RKO (cell line): ENCODE data around the gene MYOCD.

ENCODE experiments used
- DNase-seq: peaks from one replicate; pipeline ENCODE4 v3.0.0-alpha.2; 2016; ENCODE audit warnings: low spot score

MYOCD gene

DNA sequence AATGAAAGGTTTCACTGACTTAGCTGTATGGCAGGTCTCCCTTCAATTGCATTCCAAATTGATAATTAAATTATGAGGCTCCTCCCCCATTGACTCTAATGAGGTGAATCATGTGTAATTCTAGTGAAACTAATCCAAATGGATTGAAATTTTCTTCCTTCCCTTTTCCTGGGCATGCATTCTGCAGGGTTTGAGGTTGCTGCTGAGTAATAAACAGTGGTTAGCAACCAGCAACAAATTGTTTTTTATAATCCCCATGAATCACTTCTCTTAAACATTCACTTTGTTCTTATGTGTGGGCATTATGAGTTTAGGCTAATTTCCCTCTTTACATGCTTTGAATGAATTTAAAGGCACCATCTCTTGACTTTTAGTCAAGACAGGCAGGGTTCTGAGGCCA, 43.4 kb downstream of the MYOCD start:
- DNase-seq, result no peak

DNA sequence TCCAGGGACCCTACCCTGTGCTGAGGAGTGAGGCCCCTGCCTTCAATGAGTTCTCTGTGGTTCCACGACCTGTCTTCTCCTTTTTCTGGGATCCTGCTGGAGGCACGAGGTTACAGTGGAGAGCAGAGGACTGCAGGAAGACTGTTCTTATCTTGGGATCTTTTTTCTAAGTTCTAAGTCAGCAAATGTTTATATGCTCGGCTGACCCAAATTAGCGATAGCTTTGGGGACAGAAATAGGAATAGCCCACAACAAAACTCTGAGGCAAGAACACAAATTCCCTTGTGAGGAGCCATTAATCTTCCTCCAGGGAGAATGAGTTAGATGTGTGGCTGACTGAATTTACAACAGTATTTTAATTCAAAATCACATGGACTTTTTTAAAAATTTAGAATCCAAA, 46.7 kb downstream of the MYOCD start:
- DNase-seq, result no peak

DNA sequence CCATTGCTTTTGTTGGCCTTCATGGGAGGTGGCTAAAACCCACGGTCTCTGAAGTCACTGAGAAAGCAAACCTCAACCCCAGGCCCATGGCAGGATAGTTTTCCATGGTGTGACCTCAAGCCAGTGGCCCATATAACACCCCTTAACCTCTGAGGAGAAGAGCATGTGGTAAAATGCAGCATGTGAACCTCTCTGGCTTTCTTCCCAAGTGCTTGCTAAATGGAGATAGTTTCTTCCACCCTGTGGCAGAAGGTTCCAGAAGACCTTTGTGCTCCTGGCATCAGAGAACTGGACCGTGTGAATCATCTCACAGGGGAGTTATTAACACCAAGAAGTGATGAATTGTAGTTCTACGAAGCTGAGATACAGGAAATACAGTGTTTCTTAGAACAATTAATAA, 47.3 kb downstream of the MYOCD start:
- no peak for DNase-seq

DNA sequence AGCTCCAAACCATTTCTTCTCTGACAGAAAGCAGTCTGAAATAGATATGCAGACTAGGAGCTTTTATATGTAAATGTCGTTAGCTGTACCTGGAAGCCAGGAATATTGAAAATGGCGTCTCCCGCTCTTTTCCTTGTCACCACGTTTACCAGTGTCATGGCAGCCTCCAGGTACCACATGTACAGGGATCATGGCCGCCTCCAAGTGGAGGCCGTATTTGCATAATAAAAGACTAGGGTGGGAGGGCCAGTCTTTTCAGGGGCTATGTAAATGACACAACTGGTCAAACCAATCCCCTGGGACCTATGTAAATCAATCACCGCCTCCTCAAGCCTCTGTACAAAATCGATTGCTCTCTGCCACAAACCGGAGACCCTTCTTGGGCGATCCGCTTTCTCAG, 54.3 kb downstream of the MYOCD start:
- no peak for DNase-seq

GRCh38 chr17:12721581-12721980, 55.9 kb downstream of the MYOCD start:
- no peak for DNase-seq

DNA sequence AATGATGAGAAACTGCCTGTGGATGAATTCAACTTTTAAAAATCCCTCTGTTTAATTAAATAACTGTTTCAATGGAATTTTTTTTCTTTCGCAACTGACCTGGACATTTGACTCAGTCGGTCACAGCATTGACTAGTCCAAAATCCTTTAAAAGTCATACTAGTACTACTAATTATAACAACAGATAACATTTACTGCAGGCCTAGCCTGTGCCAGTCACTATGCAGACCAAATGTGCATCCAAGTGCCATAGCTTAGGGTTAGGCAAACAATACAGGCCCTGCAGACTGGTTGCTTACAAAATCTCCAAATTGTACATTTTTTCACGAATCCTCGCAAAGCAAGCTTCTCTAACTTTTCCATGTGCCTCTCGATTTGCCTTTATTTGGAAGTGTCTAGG, 56.6 kb downstream of the MYOCD start:
- no peak for DNase-seq

GRCh38 chr17:12726131-12726530, 60.4 kb downstream of the MYOCD start:
- no peak for DNase-seq

- DNase-seq, result no peak
Measured at GRCh38 chr17:12727076-12727760, 61.5 kb downstream of the MYOCD start.

GRCh38 chr17:12727881-12728280, 62.2 kb downstream of the MYOCD start:
- DNase-seq, result no peak

- DNase-seq, result no peak
Measured at GRCh38 chr17:12729086-12729485, 63.4 kb downstream of the MYOCD start.

DNA sequence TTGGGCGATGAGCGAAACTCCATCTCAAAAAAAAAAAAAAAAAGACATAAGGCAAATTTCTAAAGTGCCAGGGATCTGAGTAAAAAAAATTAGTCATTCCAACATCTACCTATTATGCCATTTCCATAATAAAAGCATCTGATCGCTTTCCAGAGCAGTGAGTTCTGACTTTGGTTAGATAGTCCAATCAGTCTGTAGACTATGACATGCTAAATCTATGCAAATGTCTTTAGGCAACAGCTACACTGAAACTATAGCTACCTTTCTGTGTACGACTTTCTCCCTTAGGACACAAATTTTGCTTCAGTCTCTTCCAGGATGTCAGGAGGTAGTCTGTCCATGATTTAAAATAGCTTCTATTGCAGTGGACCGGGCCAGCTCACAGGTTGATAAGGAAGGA, 64.7 kb downstream of the MYOCD start:
- no peak for DNase-seq

GRCh38 chr17:12730931-12731521, 65.3 kb downstream of the MYOCD start:
- no peak for DNase-seq

GRCh38 chr17:12731839-12732238, 66.1 kb downstream of the MYOCD start:
- no peak for DNase-seq

DNA sequence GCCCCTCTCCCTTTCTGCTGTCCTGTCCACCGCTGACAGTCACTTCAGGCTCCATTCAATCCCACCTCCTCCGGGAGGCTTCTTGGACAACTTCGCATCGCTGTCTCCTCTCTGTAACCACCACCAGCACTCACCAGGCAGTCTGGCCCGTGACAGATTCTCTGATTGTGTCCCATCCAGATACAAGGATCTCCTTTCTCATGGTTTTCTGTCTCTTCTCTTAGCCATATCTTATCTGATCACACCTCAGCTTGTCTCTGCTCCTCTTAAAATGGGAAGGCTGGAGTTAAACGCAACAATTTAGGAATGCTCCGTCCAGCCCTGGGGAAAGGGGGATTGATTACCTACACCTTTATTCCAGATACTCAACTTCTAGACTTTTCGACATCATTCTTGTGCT, 66.7 kb downstream of the MYOCD start:
- no peak for DNase-seq

- no peak for DNase-seq
Measured at GRCh38 chr17:12734926-12735325, 69.2 kb downstream of the MYOCD start.

DNA sequence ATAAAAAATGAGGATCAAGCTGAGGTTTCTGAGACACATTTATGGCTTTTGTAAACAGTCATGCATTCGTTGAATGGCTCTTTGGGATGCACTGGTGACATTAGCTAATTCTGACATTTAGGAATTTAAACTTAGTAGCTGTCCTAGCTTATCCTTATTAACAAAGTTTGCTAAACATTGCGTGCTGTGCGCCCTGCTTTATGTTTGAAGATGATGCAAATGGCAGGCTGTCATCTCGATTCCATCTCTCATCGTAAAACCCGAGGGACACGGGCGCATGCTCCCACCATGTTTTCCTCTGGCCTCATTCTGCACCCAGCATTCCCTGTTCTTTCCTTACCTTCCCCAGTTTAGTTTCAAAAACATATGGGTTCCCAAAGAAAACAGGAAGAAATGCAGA, 69.8 kb downstream of the MYOCD start:
- no peak for DNase-seq

DNA sequence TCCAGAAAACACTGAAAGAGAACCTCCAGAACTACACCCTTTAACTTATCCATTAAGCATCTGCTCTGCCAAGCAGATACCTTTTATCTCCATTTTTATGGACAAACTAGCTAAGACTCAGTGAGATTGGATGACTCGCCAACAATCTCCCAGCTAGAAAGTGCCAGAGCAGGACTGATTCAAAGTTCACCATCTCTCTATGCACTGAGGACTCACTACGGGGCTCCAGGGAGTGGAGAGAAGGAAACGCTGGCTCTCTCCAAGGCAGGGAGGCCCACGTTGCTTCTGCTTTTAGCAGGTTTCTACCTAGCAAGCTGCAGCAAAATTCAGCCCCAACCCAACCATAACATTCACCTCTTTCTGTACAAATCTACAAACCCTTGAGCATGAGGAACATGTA, 70.8 kb downstream of the MYOCD start:
- DNase-seq, result no peak

DNA sequence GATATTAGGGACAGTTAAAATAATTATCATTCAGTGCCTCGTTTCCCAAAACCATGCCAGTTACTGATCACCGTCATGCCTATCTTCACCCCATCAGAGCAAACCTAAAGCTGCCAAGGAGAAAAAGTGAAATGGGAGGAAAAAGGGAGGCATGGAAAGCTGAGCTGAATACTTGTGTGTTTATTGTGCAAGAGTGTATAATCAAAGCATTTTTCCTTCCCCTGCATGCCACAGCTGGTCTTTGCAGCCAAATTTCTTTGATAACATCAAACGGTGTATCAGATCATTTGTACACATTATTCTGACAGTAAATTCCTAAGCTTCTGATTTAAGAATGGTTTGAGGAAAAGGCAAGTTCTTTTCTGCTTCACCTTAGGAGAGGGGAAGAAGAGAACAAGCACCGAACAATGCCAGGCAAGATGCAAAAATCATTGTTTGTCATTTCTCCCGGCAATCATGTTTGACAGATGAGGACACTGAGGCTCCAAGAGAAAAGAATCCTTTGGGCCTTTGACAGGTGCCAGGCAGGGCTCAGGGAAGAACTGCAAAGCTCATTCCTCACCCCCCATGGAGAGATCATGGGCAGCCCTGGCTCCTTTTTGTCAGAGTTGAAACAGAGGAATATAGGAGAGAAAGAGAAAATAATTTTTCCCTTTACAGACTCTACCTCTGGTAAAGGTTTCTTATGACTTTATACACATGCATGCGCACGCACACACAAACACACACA, 72.2 kb downstream of the MYOCD start:
- no peak for DNase-seq

- DNase-seq, result no peak
Measured at GRCh38 chr17:12738624-12739023, 72.9 kb downstream of the MYOCD start.

GRCh38 chr17:12739500-12739899, 73.8 kb downstream of the MYOCD start:
- DNase-seq, result no peak

GRCh38 chr17:12743046-12743445, 77.4 kb downstream of the MYOCD start:
- no peak for DNase-seq

DNA sequence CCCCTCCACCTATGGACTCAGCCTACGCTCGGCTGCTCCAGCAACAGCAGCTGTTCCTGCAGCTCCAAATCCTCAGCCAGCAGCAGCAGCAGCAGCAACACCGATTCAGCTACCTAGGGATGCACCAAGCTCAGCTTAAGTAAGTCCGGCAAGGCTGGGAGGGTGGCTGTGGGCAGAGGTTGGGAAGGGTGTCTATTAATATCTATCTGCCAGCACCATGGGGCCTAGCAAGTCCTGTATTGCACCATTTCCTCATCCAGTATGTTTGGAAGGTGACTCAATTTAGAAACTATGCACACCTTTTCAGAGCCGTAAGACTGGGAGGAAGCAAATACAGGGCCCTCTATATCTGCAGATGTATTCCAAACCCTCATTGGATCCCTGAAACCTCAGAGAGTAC, 78.6 kb downstream of the MYOCD start:
- no peak for DNase-seq

GRCh38 chr17:12744786-12745185, 79.1 kb downstream of the MYOCD start:
- no peak for DNase-seq

- no peak for DNase-seq
Measured at GRCh38 chr17:12745486-12745885, 79.8 kb downstream of the MYOCD start.
